ENCODE measurements around the gene VEZF1.
A peak's percentile ranks its signal among the peaks of the same experiment; 100 is the strongest.
"Not testable (repeated sequence)": the region's sequence is repeated elsewhere in the genome, so short reads cannot be mapped to it uniquely, and the experiment has no call there.

VEZF1 gene

DNA sequence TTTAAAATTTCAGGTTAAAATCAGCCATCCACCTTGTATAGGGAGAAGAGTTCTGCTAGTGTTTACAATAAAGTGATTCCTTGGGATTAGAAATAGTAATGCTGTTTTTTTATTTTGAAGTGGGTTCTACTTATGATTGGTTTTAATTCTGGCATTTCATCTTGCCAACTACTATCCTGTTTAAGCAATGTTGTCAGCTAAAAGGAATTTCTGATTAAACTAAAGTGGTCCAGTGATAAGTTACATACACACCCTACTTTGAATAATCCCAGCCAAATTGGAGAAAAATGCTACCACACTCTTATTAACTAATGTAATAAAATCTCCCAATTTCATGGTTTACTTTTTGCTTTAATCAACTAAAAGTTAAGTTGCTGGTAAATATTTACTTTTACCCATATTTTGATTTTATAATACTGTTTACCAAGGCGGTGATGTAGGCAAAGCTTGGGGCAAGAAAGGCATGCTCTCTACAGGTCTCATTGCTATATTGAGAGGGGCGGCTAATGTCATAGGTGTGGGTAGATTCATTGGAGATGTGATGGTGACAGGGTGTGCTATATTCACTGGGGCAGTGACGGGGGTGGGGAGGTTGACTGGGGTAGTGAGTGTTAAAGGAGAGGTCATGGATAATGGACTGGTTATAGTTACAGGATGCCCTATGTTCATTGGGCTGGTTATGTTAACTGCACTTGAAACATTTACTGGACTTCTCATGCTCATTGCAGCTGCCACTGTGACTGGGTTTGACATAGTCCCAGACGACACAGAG, 13.8 kb downstream of the VEZF1 start:
- not testable (repeated sequence) for DNase-seq

DNA sequence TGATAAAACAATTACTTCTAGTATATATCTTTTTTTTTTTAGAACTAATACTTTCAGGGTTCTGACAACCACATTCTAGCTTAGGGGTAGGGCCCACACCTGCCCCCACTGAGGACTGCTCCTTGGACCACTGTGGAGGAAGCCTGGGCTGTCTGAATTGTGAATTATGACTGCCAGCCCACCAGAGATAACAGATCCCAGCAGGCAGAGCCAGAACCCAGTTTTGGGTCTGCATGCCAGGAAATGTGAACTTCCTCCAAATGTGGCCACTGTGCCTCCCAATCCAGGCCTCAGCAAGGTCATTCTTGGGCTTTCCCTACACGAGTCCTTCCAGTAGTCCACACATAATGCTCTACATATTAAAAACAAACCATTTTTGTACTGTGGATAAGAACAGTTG, 15.9 kb downstream of the VEZF1 start:
- no peak for DNase-seq

DNA sequence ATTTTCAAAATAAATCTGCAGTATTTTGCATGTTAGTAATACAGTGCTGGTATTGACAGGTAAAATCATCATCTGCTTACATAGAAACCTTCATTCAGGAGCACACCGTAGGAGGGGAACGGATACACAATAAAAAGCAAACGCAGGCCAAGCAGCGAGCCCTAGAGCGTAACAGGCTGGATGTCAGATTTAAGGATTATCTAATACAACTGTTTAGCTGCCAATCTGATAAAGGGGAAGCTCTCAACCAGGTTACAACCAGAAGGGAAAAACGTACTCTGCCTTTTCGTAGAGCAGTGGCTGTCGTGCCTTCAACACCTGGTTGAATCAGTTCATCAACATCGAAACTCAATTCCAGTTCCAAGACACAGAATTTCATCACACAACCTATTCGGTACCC, 16.5 kb downstream of the VEZF1 start:
- no peak for DNase-seq

DNA sequence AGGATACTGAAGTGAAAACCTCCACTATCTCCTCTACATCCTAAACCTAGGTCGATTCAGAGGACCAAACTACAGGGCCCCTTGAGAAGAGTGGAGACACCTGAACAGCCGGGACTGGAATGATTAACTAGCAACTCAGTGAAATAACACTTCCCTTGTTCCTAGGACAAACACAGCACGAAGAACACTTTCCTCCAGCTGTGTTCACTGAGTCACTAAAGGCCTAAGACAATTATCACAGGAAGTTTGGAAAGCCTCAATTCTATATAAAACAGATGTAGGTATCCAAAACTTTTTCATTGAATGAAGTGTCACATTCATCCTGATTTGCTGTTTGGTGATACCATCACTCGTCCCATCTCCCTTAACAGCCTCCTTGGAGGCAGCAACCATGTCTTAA, 17.3 kb downstream of the VEZF1 start:
- DNase-seq, result no peak

DNA sequence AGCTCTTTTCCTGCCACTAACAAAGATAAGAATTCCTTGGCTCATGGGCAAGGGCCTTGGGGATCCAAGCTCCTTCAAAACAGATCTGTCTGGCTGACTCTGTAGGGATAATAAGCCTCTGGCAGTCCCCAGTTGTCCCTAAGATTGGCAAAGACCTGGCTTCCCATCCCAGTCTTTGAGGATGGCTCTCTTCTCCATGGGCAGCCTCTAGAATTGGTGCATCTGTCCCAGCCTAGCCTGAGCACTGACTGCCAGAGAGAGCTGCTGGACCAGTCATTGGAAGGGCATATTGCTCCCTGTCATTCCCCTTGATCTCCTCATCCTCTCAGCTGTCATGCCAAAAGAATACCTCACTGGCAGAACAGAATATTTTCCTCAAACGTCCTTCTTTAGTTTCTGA, 19.6 kb downstream of the VEZF1 start:
- DNase-seq, result no peak

DNA sequence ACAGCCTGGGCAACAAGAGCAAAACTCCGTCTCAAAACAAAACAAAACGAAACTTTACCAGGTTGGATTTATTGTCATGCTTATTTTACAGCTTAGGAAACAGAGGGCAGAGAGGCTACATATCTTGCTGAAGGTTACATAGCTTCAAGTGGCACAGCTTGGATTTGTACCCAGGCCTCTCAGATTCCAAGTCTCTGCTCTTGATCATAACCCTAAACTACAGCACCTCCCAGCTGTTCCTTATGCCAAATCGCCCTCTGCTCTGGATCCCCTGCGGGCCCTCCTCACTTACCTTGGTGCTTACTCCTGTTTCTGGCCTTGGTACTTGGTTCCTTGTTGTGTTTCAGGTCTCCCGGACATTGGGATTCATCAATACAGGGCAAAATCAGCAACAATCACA, 21.2 kb downstream of the VEZF1 start:
- DNase-seq, result no peak

DNA sequence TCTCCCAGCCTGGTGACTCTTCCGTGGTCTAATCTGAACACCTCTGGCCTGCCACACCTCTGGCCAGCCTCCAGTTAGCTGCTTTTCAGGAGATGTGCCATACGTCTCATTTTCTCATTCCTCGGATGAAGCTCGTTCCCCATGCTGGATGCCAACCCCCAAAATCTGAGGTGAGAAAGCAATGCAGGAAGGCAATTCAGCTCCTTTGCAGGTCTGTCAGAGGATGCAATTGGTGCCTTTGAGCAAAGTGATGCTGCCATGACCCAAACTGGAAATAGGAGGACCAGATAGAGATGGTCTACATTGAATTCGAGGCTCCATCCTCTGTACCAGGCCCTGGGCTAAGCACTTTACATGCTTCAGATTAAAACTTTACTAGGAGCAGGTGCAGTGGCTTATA, 21.8 kb downstream of the VEZF1 start:
- no peak for DNase-seq

DNA sequence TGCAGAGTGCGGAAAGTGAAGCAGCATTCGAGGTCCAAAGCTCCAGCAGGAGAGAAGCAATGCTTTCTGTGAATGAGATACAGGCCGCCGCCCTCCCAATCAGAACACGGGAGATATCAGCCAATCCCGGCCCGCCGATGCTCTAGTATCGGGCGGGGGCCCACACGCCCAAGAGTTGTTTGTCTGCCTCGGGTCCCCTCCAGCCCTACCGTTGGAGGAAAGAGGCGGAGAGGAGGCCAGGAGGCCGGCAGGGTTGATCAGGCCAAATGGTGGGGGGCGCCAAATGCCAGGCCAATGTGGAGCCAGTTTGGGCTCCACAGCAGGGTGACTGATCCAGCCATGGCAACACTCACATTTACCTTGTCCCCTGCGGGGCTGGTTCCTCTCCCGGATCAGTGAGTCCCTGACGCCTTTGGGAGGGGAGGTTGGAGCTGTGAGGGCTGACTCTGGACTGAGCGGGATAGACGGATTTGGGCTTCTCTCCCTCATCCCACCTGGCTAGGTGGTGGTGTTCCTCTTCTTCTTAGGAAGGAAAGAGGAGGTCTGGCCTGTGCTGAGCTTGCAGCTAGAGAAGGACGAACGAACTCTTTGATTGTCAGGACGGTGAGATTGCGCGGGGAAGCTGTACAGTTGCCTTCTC, 22.4 kb downstream of the VEZF1 start:
- no peak for DNase-seq

DNA sequence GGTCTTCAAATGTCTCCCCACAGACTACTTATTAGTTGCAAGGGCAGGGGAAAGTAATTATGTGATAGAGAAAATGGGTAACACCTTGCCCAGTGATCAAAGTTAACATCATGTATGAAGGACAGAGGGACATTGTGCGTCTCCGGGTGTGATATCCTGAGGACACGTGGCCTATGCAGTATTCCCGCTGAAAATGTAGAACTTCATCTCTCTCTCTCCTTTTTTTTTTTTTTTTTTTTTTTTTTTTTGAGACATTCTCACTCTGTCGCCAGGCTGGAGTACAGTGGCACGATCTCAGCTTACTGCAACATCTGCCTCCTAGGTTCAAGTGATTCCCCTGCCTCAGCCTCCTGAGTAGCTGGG, 24.9 kb downstream of the VEZF1 start:
- DNase-seq, result no peak

DNA sequence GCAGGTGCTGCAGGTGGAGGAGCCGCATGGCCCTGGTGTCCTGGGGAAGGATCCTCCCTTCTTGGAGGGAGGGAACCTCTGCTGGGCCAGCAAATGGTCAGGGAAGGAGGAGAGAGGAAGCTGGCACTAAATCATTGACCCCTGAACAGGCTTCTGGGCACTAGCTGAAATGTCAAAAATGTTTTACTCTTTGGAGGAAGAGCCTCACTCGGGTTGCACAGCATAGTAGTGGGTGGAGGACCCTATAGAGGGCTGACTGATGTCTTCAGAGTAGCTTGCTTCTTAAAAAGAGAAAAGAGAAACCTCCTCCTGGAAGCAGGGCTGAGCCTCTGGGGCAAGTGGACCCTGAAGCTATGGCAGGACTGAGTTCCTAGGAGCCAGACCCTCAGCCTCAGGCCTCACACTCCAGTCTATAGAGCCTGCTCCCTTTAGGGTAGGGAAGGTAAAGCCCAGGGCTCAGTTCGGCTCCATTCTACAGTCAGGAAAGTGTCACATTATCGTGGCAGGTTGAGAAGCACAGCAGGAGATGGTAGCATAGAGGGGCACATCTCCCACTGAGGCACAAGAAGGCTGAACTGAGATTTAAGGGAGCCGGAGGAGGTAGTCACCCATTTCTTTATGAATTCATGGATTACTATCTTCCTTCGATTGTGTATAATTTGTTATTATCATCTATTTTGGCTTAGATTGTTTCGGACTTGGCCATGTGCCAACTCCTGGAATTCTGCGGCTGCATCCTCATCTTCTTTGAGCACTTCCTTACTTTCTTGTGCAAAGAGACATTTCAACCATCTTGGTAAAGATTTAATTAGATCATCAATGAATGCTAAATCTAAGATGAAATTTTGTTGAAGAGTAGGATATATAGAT, 25.5 kb downstream of the VEZF1 start:
- DNase-seq, result no peak

DNA sequence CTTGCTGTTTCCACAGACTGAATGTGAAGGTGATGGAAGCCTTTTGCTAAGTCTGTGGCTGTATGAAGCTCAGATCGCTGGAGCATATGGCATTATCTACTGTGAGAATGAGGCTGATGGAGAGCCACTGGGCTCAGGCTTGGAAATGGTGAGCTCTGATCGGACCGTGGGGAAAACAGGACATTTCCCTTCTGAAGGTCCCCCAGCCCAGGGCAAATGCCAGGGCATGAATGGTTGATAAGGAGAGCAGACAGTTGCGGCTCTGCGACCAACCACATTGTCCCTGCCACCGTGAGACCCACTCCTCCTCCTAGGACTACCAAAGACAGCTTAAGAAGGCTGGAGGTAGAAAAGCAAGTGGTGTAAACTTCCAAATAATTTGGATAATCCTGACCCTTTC, 28.1 kb downstream of the VEZF1 start:
- DNase-seq, result no peak

DNA sequence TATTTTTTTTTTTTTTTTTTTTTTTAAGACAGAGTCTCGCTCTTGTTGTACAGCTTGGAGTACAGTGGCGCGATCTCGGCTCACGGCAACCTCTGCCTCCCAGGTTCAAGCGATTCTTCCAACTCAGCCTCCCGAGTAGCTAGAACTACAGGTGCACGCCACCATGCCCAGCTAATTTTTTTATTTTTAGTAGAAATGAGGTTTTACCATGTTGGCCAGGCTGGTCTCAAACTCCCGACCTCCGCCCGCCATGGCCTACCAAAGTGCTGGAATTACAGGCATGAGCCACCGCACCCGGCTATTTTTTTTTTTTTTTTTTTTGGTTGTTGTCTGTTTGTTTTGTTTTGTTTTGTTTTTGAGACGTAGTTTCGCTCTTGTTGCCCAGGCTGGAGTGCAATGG, 29.7 kb downstream of the VEZF1 start:
- DNase-seq, result not testable (repeated sequence)

DNA sequence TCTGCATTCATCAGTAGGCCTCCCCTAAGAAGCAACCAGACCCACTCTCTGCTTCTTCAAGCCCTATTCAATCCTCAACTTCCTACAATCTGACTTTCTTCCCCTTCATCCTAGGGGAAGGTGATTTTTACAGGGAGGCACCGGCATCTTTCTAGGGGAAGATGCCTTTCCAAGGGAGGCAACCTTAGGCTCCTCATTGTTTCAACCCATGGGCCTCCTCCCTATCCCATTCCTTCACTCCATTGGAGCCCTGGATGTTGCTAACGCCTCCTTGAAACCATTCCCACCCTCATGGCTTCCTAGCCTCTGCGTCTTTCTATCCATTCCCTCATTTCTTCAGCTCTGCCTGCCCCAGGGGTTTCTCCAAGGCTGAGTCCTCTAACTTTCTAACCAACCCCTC, 30.2 kb downstream of the VEZF1 start:
- DNase-seq, result no peak

DNA sequence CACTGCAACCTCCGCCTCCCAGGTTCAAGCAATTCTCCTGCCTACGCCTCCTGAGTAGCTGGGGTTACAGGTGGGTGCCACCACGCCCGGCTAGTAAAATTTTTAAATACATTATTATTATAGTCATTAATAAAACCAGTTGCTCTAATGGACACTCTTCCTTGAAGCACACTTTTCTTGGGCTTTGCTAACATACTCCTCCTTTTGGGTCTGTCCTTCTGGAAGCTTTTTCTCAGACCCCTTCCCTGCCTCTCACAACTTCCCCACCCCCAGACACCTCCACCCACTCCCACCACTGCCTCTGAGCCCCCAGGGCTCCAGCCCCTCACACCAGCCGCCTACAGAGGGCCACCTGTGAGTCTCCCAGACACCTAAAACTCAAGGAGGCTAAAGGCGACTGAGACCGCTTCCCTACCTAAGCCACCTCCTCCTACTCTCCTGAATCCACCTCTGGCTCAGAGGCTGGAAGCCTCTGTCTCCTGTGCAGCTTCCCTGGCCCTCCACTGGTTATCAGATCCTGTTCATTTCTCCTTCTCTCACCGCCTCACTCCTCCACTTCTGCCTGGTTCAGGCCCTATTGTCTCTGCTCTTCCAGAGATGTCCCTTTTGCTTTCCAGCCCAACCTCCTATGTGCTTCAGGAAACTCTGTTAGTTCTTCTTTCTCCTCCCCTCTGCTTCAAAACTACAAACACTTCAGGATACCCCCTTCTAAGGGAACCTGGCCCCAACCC, 30.8 kb downstream of the VEZF1 start:
- no peak for DNase-seq

DNA sequence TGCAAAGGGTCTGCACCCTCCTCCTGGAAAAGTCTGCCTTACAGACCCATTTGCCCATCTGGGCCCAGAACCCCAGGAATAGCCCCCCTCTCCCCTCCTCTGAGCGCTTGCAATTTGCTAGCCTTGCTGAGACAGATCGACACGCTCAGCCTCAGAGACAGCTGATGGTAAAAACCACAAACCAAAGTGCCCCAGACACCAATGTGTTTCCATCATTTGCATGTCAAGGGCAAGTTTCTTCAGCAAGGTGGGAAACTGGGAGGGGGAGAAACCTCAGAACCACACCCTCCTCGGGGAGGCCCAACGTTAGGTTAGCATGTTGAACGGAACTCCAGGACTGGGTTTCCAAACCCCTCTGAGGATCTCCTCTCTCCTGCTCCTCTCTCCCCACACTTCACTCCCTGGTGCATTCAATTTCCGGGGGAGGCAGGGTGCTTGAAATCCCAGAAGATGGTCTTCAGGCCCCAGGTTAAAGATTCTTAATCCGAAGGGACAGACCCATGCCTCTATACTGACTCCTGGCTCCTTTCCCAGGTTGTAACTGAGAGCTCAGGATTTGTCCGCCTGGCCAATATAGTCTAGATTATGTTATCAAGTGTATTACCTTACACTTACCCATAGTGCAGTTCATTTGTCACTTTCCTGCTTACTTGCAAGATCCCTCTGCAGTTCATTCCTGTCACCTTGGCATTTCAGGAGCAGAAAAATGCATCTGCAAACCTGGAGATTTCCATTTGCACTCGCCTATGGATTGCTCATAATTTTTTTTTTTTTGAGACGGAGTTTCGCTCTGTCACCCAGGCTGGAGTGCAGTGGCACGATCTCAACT, 31.5 kb downstream of the VEZF1 start:
- no peak for DNase-seq

DNA sequence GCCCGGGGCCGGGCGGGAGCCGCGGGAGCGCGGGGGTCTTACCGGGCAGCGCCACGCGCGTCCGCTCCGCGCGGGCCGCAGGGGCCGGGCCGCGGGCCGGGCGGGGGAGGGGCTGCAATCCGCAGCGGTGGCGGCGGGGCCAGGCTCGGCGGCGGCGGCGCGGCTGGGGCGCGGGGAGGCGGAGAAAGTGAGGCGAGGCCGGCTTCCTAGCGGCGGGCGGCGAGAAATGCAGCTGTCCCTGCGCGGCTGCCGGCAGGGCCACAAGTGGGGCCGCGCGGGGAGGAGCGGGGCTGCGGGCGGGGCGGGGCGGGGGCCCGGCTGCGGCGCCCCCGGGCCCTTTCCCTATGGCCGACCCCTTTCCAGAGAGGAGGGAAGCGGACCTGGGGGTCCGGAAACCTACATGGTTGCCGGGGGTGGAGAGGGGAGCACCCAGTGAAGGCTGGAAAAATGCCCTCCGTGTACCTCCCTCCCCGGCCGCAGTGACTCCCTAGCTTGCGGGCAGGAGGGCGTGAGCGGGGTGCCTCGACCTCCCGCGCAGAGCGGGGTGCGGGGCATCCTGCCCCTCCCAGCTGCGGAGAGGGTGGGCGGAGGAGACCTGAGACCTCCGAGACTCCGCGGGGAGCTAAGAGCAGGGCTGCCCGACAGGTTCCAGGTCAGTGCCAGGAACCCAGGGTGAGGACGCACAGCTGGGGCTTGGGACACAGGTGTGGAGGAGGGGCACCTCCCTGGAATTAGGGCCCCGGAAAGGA, 32.7 kb downstream of the VEZF1 start, which contains the start of gene CUEDC1:
Gene CUEDC1, minus strand, starts transcription at position 230 of the 749 bp plus-strand sequence. CDS start 69,848 bp downstream, outside the sequence.
- peak; percentile 87 for DNase-seq

DNA sequence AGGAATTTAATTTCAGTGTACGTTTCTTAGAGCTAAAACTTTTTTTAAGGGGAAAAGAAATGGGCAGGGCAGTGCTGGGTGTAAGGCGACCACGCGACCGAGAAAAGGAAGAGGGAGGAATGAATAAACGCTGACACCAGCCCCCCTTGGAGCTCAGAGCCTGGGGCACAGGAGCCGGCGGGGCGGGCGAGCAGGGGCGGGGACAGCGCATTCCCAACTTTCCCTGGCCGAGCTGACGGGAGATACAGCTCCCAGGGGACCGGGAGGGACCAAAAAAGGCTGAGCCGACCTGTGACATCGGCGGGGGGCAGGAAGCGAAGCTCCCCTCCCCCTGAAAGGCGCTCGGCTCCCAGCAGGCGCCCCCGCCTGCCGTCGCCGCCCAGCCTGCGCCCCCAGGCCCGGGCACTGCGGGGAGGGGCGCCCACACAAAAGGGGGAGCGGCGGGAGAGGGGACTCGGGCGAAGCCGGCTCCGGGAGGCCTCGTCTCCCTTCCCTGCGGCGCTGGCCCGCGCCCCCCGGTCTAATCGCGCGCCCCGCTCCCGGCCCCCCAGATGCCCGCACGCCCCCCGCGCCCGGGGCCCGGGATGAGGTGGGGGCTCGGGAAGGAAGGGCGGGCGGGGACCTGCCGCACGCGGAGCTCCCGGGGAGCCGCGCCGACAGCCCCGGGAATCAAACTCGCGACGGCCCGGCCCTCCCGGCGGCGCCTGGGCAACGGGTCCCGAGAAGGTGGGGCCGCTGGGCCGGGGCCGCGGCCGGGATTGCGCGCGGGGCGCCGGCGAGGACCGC, 33.5 kb downstream of the VEZF1 start:
- peak; percentile 87 for DNase-seq

DNA sequence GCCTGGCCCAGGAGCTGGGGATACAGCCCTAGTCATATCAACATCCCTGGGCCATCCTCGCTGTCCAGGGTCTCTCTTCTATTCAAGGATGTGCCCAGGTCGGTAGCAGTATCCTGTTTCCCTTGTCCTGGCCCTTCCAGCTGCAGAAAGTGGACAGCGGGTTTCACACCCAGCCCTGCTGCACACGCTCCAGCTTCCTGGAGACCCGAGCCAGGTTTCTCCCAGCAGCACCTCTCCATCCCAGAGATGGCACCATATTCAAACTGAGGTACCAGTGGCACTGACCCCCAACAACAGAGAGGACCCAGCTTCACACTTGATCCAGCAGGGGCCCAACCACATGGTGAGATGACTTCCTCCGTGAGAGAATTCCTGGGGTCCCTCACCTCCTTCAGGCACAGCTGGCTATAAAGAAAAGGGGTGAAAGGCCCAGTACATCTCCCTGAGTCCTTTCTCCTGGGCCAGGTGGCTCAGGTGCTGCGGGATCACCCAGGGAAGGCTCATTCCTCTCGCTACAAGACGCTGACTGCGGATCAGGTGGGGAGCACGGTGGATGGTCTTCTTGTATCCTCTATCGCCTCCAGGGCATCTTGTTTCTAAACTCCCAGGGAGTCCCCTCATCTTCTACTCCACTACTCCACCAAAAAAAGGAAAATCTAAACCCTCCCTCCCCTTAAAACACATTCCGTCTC, 34.2 kb downstream of the VEZF1 start:
- peak; percentile 24 for DNase-seq

DNA sequence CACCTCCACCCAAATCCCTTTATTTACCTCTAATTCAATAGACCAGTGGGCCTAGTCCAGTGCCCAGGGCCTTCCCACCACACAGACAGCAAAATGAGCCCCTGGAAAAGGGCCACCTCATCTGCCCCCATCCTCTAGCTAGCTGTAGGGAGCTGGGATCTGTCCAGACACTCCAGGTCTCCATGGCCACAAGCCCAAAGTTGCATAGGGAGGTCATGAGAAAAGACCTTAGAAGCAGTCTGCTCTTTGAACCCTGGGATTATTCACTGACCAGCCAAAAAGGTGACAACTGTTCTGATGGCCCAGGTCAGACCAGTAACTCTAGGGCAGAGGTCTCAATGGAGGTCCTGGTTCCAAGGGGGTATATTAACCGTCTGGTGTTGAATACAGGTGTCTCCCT, 34.8 kb downstream of the VEZF1 start:
- DNase-seq, result no peak

DNA sequence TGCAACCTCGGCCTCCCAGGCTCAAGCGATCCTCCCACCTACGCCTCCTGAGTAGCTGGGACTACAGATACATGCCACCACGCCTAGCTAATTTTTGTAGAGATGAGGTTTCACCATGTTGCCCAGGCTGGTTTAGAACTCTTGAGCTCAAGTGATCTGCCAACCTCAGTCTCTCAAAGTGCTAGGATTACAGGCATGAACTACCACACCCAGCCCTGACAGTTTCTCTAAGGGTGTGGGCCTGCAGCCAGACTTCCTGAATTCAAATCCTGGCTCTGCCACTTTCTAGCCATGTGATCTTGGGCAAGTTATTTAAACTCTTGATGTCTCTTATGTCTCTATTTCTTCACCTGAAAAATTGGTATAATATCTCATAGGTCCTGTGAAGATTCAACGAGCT, 38.4 kb downstream of the VEZF1 start:
- DNase-seq, result no peak
